Calu3 (cell line): ENCODE results near the gene ARPP21. TPM values are rescaled to one million over a fixed set of nuclear protein-coding genes. Genes with fewer than 3 reads are reported as not detected.

Experiments used
- BruUV-seq: library from RNA; stranded (reverse); fragments of 400-500 nt; replicated peaks from 2 replicates; lab custom pipeline; 2021; lab: Mats Ljungman, UMichigan
- CTCF ChIA-PET: fragments of 300-600 bp; sonication (Branson Sonifier 250); formaldehyde crosslinking; loops from one replicate; lab custom pipeline; 2022; ENCODE audit warnings: antibody characterized with exemption; lab: Charles Lee
- DNase-seq: peaks from one replicate; pipeline ENCODE4 v3.0.0; 2022
- H3K27ac Mint-ChIP-seq: one replicate; pipeline ENCODE4 v1.8.0; 2022; ENCODE audit warnings: mixed read lengths; ENCODE audit not compliant: unreplicated experiment
- H3K27me3 Mint-ChIP-seq: one replicate; pipeline ENCODE4 v1.8.0; 2022; ENCODE audit warnings: mixed read lengths; ENCODE audit not compliant: unreplicated experiment
- H3K36me3 Mint-ChIP-seq: one replicate; pipeline ENCODE4 v1.8.0; 2022; ENCODE audit warnings: mild to moderate bottlenecking, moderate library complexity, mixed read lengths; ENCODE audit not compliant: insufficient read depth, unreplicated experiment
- H3K4me1 Mint-ChIP-seq: one replicate; pipeline ENCODE4 v1.8.0; 2022; ENCODE audit warnings: mild to moderate bottlenecking, low read depth, mixed read lengths; ENCODE audit not compliant: unreplicated experiment
- H3K4me3 Mint-ChIP-seq: one replicate; pipeline ENCODE4 v1.8.0; 2022; ENCODE audit warnings: mild to moderate bottlenecking, low read depth, moderate library complexity, mixed read lengths; ENCODE audit not compliant: unreplicated experiment
- H3K9me3 Mint-ChIP-seq: one replicate; pipeline ENCODE4 v1.8.0; 2022; ENCODE audit warnings: low read depth, mixed read lengths; ENCODE audit not compliant: unreplicated experiment
- CTCF ChIP-seq: fragments of 200-600 bp; IDR thresholded peaks from one replicate; pipeline ENCODE4 v1.8.0; 2022; ENCODE audit warnings: antibody characterized with exemption; ENCODE audit not compliant: unreplicated experiment
- intact Hi-C: fragments of 100-400 bp; cut with micrococcal nuclease; formaldehyde crosslinking; loops from one replicate; pipeline ENCODE4 v1.10.0; 2022; ENCODE audit not compliant: unreplicated experiment
- total RNA-seq: library from RNA; stranded (reverse); gene quantifications from 2 replicates; pipeline ENCODE4 v1.2.3, GENCODE V29; 2022

ARPP21 gene
- total RNA-seq, 1 experiment from 2014 or later = not detected

GRCh38 chr3:35781558-35781957, 142.2 kb downstream of the ARPP21 start:
- intact Hi-C loops = no loop called here
- no peaks in the 10 kb centered on the region for H3K36me3 Mint-ChIP-seq
- H3K27ac Mint-ChIP-seq = no peak overlapping the region
- no peaks in the 10 kb centered on the region for H3K4me1 Mint-ChIP-seq
- CTCF ChIA-PET = no interaction called here
- H3K9me3 Mint-ChIP-seq = no peaks in the 10 kb centered on the region
- no peak for DNase-seq
- no peak for TF ChIP-seq CTCF
- no peak overlapping the region for H3K4me3 Mint-ChIP-seq
- no peaks in the 10 kb centered on the region for H3K27me3 Mint-ChIP-seq
- no TSS peak for BruUV-seq

DNA sequence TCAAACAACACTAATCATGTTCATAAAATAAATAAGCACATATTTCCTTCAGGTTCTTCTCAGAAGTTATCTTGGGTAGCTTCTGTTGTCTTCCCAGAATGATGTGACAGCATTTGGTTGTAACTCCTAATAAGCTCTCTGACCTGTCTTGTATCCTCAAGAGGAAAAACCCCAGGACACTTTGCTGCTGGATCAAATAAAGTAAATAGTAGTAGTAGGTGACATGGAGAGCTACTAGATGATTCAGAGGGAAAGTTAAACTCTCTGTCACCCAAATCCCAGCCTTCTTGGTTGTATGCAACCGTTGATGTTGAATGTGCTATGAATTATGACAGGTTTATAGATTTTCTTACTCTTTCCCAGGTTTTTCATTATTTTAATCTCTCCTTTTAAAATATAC, 143.0 kb downstream of the ARPP21 start:
- intact Hi-C loops = no loop called here
- no peaks in the 10 kb centered on the region for H3K9me3 Mint-ChIP-seq
- no peaks in the 10 kb centered on the region for H3K27me3 Mint-ChIP-seq
- no peaks in the 10 kb centered on the region for H3K4me1 Mint-ChIP-seq
- no TSS peak for BruUV-seq
- no peak for TF ChIP-seq CTCF
- H3K27ac Mint-ChIP-seq = no peak overlapping the region
- DNase-seq = no peak
- H3K36me3 Mint-ChIP-seq = no peaks in the 10 kb centered on the region
- CTCF ChIA-PET = no interaction called here
- no peak overlapping the region for H3K4me3 Mint-ChIP-seq

DNA sequence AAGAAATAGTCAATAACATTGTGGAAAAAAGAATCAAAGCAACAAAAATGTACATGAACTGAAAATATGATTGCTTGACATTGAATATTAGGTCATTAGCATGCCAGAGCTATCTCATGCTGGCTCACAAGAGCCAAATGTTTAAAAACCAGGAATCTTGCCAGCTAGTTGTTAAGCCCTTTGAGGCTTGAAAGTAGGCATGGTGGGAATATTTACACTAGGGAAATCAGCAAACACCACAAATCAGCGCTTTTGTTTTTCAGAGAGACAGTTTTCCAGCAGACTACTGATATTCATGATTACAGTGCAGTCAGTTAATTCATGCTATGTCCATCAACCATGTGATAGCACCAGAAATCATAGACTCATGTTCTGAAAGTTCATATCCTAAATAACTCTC, 144.8 kb downstream of the ARPP21 start:
- Mint-ChIP-seq H3K4me3 (no peak overlapping the region), H3K27me3 (no peaks in the 10 kb centered on the region), H3K4me1 (no peaks in the 10 kb centered on the region), H3K27ac (no peak overlapping the region), H3K9me3 (no peaks in the 10 kb centered on the region), H3K36me3 (no peaks in the 10 kb centered on the region)
- CTCF ChIA-PET = no interaction called here
- TF ChIP-seq CTCF = no peak
- intact Hi-C loops = no loop called here
- no peak for DNase-seq
- BruUV-seq = no TSS peak

DNA sequence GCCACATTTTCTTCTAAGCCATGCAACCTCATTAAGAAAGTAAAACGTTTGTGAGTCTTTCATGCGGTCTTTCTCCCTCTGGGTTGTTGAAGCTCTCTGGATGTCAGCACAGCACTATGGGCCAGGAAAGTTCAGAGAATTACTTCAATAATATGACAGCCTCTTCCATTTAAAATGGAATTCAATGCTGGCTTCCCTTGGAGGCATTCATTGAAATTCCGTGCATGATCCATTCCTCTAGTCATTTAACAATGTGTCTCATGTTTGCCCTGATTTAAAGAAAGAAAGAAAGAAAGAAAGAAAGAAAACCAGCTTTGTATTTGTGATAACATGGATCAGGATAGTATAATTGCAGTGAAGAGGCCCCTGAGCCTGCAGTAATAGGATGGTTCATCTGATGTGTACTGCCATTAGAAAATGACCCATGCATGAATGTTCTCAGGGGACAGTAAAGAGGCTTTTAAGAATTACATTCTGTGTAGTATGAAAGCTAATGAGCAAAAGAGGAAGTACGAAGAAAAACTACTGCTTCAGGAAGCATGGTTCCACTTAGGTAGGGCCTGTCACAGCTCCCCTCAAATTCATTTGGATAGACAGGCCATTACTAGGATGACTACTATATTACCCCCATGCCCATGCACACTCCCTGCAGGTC, 146.0 kb downstream of the ARPP21 start:
- H3K36me3 Mint-ChIP-seq = no peaks in the 10 kb centered on the region
- no peaks in the 10 kb centered on the region for H3K27me3 Mint-ChIP-seq
- TF ChIP-seq CTCF = no peak
- H3K9me3 Mint-ChIP-seq = no peaks in the 10 kb centered on the region
- DNase-seq = no peak
- no peak overlapping the region for H3K27ac Mint-ChIP-seq
- CTCF ChIA-PET = interaction anchor here (0.5 kb wide), 1 partner anchor 1811 kb away, joined by 4 read pairs; no protein-coding TSS in a partner anchor
- intact Hi-C loops = no loop called here
- H3K4me3 Mint-ChIP-seq = no peak overlapping the region
- no TSS peak for BruUV-seq
- no peaks in the 10 kb centered on the region for H3K4me1 Mint-ChIP-seq
